GM12878 (cell line): ENCODE results near the gene RYR2. TPM values are rescaled to one million over a fixed set of nuclear protein-coding genes. Genes with fewer than 3 reads are reported as not detected.
A peak's percentile ranks its signal among the peaks of the same experiment; 100 is the strongest.

Experiments used
- ATAC-seq: fragments of 200-7000 bp; cut with Tn5 transposase; 3 replicates; pipeline ENCODE4 v1.9.1; 2020; ENCODE audit warnings: mild to moderate bottlenecking, moderate library complexity
- BruUV-seq: library from RNA; stranded (reverse); fragments of 400-500 nt; replicated peaks from 2 replicates; lab custom pipeline; 2021; lab: Mats Ljungman, UMichigan
- CTCF ChIA-PET: fragments of 300-600 bp; sonication (Branson Sonifier 250); formaldehyde crosslinking; extraction: SDS; loops from one replicate; lab custom pipeline; 2021; ENCODE audit warnings: inconsistent platforms; lab: Yijun Ruan, JAX
- POLR2A ChIA-PET: fragments of 350-600 bp; formaldehyde crosslinking; extraction: SDS; loops from one replicate; lab custom pipeline; 2021; ENCODE audit warnings: inconsistent platforms; lab: Charles Lee
- RAD21 ChIA-PET: fragments of 300-600 bp; sonication (Branson Sonifier 250); formaldehyde crosslinking; loops from one replicate; lab custom pipeline; 2023; ENCODE audit warnings: antibody characterized with exemption; ENCODE audit not compliant: unreplicated experiment; lab: Charles Lee
- SMC1A ChIA-PET: fragments of 300-600 bp; sonication (Branson Sonifier 250); formaldehyde crosslinking; loops from one replicate; lab custom pipeline; 2023; ENCODE audit not compliant: unreplicated experiment, uncharacterized antibody; lab: Charles Lee
- DNase-seq: peaks from one replicate; pipeline ENCODE4 v3.0.0-alpha.2; 2011; ENCODE audit warnings: low read depth, low spot score
- FAIRE-seq: peaks from 3 replicates; lab custom pipeline; 2011; peaks lifted over from hg19 to GRCh38; lab: Jason Lieb, UNC
- H2AFZ ChIP-seq: 2 replicates; pipeline ENCODE4 v1.6.0; 2011; ENCODE audit warnings: low read depth, low read length, control low read depth; ENCODE audit not compliant: control insufficient read depth
- H3K27ac ChIP-seq: 2 replicates; pipeline ENCODE4 v1.5.1; 2011; ENCODE audit warnings: control low read depth; ENCODE audit not compliant: control insufficient read depth, insufficient read depth
- H3K27me3 ChIP-seq, 2 experiments: replicated peaks in 1 of 2; 2 replicates each; pipeline versions ENCODE4 v1.6.0 to v1.6.1; 2011; ENCODE audit warnings: low read length in 1 of 2; ENCODE audit not compliant: control insufficient read depth in 2 of 2, insufficient read depth in 2 of 2
- H3K36me3 ChIP-seq, 2 experiments: 2 replicates each; pipeline ENCODE4 v1.5.1; 2011; ENCODE audit warnings: low read length in 1 of 2; ENCODE audit not compliant: control insufficient read depth in 2 of 2, insufficient read depth in 2 of 2
- H3K4me1 ChIP-seq: 2 replicates; pipeline ENCODE4 v1.6.1; 2011; ENCODE audit warnings: mild to moderate bottlenecking, low read length, moderate library complexity, mixed read lengths; ENCODE audit not compliant: control insufficient read depth, insufficient read depth
- H3K4me2 ChIP-seq: 2 replicates; pipeline ENCODE4 v1.6.0; 2011; ENCODE audit warnings: control low read depth; ENCODE audit not compliant: control insufficient read depth, insufficient read depth
- H3K4me3 ChIP-seq: fragments of 200-600 bp; sonication (generic); 2 replicates; pipeline ENCODE4 v1.5.1; 2016
- H3K79me2 ChIP-seq: 2 replicates; pipeline ENCODE4 v1.6.0; 2011; ENCODE audit warnings: low read length; ENCODE audit not compliant: control insufficient read depth, insufficient read depth
- H3K9ac ChIP-seq: 2 replicates; pipeline ENCODE4 v1.8.0; 2011; ENCODE audit warnings: low read length, control low read depth, mixed read lengths; ENCODE audit not compliant: control insufficient read depth, insufficient read depth
- H3K9me3 ChIP-seq: replicated peaks from 3 replicates; pipeline ENCODE4 v1.5.1; 2011; ENCODE audit warnings: mild to moderate bottlenecking, low read length; ENCODE audit not compliant: control insufficient read depth, insufficient read depth
- H4K20me1 ChIP-seq: 2 replicates; pipeline ENCODE4 v1.6.0; 2011; ENCODE audit not compliant: control insufficient read depth, insufficient read depth
- RB1 ChIP-seq: fragments of 450-650 bp; formaldehyde crosslinking; IDR thresholded peaks from 2 replicates; pipeline ENCODE4 v1.6.1; 2017; ENCODE audit warnings: mild to moderate bottlenecking, borderline replicate concordance
- TAF1 ChIP-seq: IDR thresholded peaks from 2 replicates; pipeline ENCODE4 v1.6.1; 2011; ENCODE audit warnings: mild to moderate bottlenecking, low read depth, low read length, borderline replicate concordance
- TCF7 ChIP-seq: IDR thresholded peaks from 2 replicates; pipeline ENCODE4 v1.6.1; 2014; ENCODE audit warnings: antibody characterized with exemption, borderline replicate concordance
- WGBS: methylation state at CpG from one replicate; pipeline ENCODE4 v1.1.6; 2016; ENCODE audit warnings: low lambda C conversion rate; ENCODE audit not compliant: insufficient replicate concordance, insufficient coverage; ENCODE audit errors: missing lambda C conversion rate; 5-methylcytosine and 5-hydroxymethylcytosine counted together
- in situ Hi-C: fragments of 300-500 bp; cut with MboI; formaldehyde crosslinking; loops from 9 replicates; pipeline ENCODE4 v1.14.3; 2018; ENCODE audit warnings: mixed read lengths
- intact Hi-C: fragments of 100-400 bp; cut with micrococcal nuclease; formaldehyde crosslinking; loops from one replicate; pipeline ENCODE4 v1.14.2; 2022; ENCODE audit not compliant: unreplicated experiment
- polyA plus RNA-seq, 11 experiments: library from polyadenylated mRNA; depleted of rRNA in 4 of 11; unstranded in 6 of 11; stranded (reverse) in 5 of 11; fragments of >200 nt; fragmentation: Nextera tagmentation in 4 of 11; fragmentation: Illumina TruSeq in 1 of 11; extraction: Ambion mirVana in 4 of 11; extraction: Trizol in 1 of 11; gene quantifications; 1 replicate in 1 of 11; 2 replicates in 10 of 11; pipeline versions ENCODE4 v1.2.1 to v1.2.3, GENCODE V29; 2011 to 2016; ENCODE audit warnings: inconsistent platforms in 2 of 11, missing spikeins in 2 of 11, low read depth in 1 of 11
- total RNA-seq, 4 experiments: library from RNA; depleted of rRNA in 3 of 4; stranded (reverse); fragments of >200 nt in 3 of 4; fragmentation: Illumina TruSeq in 1 of 4; extraction: Trizol in 1 of 4; gene quantifications; 2 replicates each; pipeline versions ENCODE4 v1.2.1 to v1.2.3, GENCODE V29; 2013 to 2021
- TF ChIP-seq, protein P1 (sequence below): fragments of 450-650 bp; IDR thresholded peaks from 2 replicates; pipeline ENCODE4 v1.6.1; 2016; ENCODE audit warnings: mild to moderate bottlenecking
- TF ChIP-seq, protein P2 (sequence below): fragments of 150-350 bp; IDR thresholded peaks from 2 replicates; pipeline ENCODE4 v1.6.1; 2014; ENCODE audit warnings: mild to moderate bottlenecking, low read depth, low read length
- TF ChIP-seq, protein P3 (sequence below): fragments of 450-650 bp; IDR thresholded peaks from 2 replicates; pipeline ENCODE4 v1.6.1; 2016; ENCODE audit warnings: mild to moderate bottlenecking
- TF ChIP-seq, protein P4 (sequence below): fragments of 450-650 bp; IDR thresholded peaks from 2 replicates; pipeline ENCODE4 v1.6.1; 2016; ENCODE audit warnings: mild to moderate bottlenecking, moderate library complexity, borderline replicate concordance

The RYR2 gene
- total and polyA plus RNA-seq, 10 of the 15 experiments (the other 5 are each of a cell fraction or from before 2014, with no cell fraction given), result 0.01 to 0.04 TPM; not detected in 8

DNA sequence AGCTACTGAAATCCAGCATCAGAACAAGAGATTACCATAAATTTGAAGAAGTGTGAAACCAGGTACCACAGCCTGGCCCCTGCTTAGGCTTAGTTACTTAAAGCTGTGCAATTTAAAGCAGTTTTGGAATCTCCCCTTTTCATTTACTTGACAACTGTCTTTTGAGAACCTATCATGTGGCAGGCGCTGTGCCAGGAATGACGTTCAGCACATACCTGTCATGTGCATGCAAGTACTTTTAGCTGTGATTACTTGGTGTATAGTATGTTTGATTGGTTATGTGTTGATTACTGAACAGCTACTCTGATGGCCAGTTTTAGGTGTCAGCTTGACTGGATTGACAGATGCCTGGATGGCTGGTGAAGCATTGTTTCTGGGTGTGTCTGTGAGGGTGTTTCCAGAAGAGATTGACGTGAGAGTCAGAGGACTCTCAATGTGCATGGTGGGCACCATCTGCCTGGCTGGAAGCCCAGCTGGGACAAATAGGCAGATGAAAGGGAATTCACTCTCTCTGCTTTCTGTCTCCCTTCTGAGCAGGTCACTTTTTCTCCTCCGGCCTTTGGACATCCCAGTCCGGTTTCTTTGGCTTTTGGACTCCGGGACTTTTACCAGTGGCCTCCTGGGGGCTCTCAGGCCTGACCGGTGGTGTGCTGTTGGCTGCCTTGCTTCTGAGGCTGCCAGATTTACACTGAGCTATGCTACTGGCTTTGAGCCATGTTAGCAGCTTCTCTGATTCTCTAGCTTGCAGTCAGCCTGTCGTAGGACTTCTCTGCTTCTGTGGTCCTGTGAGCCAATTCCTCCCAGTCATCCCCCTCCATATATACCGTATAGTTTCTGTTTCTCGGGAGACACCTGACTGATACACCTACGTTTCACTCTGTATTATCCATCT, 178.0 kb downstream of the RYR2 start:
- H3K27me3 ChIP-seq, result no peaks in the 10 kb centered on the region
- no peak overlapping the region for H3K27ac ChIP-seq
- no peak overlapping the region for H3K4me2 ChIP-seq
- 30% methylated on average over 11 of the region's 11 CpGs for WGBS
- RAD21 ChIA-PET, result no interaction called here
- no peaks in the 10 kb centered on the region for H4K20me1 ChIP-seq
- no TSS peak for BruUV-seq
- H3K79me2 ChIP-seq, result no peaks in the 10 kb centered on the region
- no peak overlapping the region for H3K9ac ChIP-seq
- no peaks in the 10 kb centered on the region for H3K36me3 ChIP-seq
- in situ Hi-C loops (no loop called here), intact Hi-C loops (no loop called here)
- H2AFZ ChIP-seq, result no peak overlapping the region
- SMC1A ChIA-PET, result no interaction called here
- CTCF ChIA-PET, result no interaction called here
- DNase-seq (no peak), ATAC-seq (peak; percentile 29; the same call in 2 of the 3 replicates), FAIRE-seq (no peak)
- H3K4me3 ChIP-seq, result no peak overlapping the region
- no peaks in the 10 kb centered on the region for H3K9me3 ChIP-seq
- TF ChIP-seq, protein P1, sequence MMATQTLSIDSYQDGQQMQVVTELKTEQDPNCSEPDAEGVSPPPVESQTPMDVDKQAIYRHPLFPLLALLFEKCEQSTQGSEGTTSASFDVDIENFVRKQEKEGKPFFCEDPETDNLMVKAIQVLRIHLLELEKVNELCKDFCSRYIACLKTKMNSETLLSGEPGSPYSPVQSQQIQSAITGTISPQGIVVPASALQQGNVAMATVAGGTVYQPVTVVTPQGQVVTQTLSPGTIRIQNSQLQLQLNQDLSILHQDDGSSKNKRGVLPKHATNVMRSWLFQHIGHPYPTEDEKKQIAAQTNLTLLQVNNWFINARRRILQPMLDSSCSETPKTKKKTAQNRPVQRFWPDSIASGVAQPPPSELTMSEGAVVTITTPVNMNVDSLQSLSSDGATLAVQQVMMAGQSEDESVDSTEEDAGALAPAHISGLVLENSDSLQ, result peak; percentile 39
- no peak for TF ChIP-seq TCF7
- POLR2A ChIA-PET, result no interaction called here
- H3K4me1 ChIP-seq, result no peaks in the 10 kb centered on the region

DNA sequence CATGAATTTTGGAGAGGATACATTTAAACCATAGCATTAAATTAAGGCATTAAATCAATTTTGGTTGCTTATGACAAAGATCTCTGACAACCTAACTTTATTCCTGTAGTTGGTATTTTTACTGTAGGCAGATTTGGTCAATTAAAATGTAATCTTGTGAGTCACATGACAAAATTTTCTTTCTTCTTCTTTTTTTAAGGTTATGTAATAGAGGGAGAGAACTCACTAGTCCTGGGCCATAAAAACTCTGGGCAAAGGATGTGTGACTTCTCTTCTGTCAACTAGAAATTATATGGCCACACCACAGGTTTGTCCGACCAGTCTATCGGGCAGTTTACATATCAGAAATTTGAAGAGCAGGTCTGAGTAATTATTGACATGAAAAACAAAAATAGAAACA, 181.4 kb downstream of the RYR2 start:
- Histone ChIP-seq H3K4me3 (no peak overlapping the region), H3K4me1 (no peaks in the 10 kb centered on the region), H3K9me3 (no peaks in the 10 kb centered on the region), H3K79me2 (no peaks in the 10 kb centered on the region), H3K27ac (no peak overlapping the region), H3K36me3 (no peaks in the 10 kb centered on the region), H3K27me3 (no peaks in the 10 kb centered on the region), H3K4me2 (no peak overlapping the region), H4K20me1 (no peaks in the 10 kb centered on the region), H2AFZ (no peak overlapping the region), H3K9ac (no peak overlapping the region)
- ChIA-PET SMC1A (no interaction called here), CTCF (no interaction called here), RAD21 (no interaction called here), POLR2A (no interaction called here)
- BruUV-seq, result no TSS peak
- FAIRE-seq, result no peak
- intact Hi-C loops (no loop called here), in situ Hi-C loops (no loop called here)
- ATAC-seq, result no peak
- no peak for DNase-seq
- 75% methylated on average over 2 of the region's 2 CpGs for WGBS
- TF ChIP-seq, protein P2, sequence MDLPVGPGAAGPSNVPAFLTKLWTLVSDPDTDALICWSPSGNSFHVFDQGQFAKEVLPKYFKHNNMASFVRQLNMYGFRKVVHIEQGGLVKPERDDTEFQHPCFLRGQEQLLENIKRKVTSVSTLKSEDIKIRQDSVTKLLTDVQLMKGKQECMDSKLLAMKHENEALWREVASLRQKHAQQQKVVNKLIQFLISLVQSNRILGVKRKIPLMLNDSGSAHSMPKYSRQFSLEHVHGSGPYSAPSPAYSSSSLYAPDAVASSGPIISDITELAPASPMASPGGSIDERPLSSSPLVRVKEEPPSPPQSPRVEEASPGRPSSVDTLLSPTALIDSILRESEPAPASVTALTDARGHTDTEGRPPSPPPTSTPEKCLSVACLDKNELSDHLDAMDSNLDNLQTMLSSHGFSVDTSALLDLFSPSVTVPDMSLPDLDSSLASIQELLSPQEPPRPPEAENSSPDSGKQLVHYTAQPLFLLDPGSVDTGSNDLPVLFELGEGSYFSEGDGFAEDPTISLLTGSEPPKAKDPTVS, result no peak
- TF ChIP-seq, protein P3, sequence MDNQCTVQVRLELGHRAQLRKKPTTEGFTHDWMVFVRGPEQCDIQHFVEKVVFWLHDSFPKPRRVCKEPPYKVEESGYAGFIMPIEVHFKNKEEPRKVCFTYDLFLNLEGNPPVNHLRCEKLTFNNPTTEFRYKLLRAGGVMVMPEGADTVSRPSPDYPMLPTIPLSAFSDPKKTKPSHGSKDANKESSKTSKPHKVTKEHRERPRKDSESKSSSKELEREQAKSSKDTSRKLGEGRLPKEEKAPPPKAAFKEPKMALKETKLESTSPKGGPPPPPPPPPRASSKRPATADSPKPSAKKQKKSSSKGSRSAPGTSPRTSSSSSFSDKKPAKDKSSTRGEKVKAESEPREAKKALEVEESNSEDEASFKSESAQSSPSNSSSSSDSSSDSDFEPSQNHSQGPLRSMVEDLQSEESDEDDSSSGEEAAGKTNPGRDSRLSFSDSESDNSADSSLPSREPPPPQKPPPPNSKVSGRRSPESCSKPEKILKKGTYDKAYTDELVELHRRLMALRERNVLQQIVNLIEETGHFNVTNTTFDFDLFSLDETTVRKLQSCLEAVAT, result no peak
- no peak for TF ChIP-seq TAF1
- TF ChIP-seq RB1, result no peak
- TF ChIP-seq, protein P4, sequence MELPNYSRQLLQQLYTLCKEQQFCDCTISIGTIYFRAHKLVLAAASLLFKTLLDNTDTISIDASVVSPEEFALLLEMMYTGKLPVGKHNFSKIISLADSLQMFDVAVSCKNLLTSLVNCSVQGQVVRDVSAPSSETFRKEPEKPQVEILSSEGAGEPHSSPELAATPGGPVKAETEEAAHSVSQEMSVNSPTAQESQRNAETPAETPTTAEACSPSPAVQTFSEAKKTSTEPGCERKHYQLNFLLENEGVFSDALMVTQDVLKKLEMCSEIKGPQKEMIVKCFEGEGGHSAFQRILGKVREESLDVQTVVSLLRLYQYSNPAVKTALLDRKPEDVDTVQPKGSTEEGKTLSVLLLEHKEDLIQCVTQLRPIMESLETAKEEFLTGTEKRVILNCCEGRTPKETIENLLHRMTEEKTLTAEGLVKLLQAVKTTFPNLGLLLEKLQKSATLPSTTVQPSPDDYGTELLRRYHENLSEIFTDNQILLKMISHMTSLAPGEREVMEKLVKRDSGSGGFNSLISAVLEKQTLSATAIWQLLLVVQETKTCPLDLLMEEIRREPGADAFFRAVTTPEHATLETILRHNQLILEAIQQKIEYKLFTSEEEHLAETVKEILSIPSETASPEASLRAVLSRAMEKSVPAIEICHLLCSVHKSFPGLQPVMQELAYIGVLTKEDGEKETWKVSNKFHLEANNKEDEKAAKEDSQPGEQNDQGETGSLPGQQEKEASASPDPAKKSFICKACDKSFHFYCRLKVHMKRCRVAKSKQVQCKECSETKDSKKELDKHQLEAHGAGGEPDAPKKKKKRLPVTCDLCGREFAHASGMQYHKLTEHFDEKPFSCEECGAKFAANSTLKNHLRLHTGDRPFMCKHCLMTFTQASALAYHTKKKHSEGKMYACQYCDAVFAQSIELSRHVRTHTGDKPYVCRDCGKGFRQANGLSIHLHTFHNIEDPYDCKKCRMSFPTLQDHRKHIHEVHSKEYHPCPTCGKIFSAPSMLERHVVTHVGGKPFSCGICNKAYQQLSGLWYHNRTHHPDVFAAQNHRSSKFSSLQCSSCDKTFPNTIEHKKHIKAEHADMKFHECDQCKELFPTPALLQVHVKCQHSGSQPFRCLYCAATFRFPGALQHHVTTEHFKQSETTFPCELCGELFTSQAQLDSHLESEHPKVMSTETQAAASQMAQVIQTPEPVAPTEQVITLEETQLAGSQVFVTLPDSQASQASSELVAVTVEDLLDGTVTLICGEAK, result no peak
